GM18502 (cell line): ENCODE measurements around the gene SLC7A10.
"Not testable (repeated sequence)": the region's sequence is repeated elsewhere in the genome, so short reads cannot be mapped to it uniquely, and the experiment has no call there.

ENCODE experiments used
- ATAC-seq: cut with Tn5 transposase; IDR thresholded peaks from one replicate; pipeline ENCODE4 v1.9.1; 2021; ENCODE audit warnings: mild to moderate bottlenecking; ENCODE audit not compliant: unreplicated experiment, poor library complexity

The SLC7A10 gene

DNA sequence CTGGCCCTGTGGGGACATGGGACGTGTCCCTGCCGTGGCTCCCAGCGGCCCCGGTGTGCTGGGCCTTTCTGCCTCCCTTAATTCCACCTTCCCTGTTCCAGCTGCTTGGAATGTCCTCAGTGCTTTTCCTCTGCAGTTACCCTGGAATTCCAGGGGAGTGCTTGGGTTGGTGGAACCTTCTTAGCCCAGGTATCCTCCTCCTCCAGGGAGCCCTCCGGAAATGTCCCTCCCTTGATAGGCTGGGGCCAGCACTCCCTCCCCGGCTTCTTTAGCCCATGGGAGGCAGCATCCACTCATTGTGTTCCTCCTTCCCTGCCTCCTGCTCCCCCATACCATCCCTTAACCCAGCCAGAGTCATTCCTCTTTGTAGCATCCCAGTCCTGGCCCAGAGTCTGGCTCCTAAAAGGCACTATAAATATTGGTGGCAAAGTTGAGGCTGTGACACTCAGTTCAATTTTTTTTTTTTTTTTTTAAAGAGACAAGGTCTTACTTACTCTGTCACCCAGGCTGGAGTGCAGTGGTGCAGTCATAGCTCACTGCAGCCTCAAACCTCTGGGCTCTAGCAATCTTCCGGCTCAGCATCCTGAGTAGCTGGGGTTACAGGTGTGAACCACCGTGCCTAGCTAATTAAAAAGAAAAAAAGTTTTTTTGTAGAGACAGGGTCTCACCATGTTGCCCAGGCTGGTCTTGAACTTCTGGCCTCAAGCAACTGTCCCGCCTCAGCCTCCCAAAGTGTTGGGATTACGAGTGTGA, 13.7 kb upstream of the SLC7A10 start:
- no peak for ATAC-seq

DNA sequence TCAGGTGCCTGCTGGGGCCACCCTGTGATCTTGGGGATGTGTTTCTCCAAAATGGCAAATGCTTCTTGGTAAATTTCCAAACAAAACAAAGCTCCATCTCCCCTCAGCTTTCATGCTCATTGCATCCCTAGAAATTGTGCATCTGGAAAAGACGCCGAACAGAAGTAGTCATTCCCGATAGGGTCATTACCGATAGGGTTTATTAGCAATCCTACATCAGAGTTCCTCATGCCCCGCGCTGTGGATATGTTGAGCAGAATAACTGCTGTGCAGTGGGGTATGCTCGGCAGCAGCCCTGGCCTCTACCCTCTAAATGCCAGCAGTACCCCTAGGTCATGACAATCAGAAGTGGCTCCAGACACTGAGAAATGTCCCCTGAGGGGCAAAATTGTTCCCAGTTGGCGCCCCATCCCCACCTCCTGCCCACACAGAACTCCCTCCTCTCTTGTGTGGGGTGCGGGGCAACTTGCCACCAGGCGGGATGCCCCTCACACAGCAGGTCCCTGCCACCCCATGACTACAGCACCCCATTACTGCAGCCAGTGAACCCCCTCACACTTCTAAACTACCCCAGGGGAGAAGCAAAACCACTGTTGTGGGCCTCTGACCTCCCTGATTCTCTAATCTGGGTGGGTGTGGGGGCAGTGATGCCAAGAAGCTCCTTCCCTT, 13.0 kb upstream of the SLC7A10 start:
- ATAC-seq: no peak

DNA sequence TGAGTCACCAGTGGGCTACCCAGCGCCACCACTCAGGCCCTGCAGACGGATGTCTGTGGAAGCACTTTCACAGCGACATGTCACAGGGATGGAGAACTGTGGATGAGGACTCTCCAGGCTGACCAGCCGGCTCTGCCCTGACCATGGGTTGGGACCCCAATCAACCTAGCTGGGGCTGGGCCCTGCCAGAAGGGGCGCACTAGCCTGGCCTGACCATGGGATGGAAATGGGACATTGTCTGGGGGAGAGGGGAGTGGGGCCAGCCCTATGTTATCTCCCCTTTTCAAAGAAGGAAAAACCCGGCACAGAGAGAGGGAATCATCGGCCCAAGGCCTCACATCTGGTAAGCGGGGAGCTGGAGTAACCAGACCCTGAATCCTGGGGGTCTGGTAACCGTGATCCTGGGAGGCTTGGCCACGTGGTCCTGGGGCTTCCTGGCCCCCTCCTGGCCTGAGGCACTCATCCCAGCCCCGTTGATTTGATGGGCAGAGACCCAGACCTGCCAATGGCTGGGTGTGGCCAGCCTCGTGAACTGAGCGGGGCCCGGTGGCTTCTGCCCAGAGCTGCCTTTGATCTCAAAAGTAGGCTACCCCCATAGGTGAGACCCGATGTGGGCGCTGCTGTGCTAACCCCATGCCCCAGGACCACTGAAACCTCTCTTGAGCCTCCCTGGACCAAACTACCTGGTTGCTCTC, 11.2 kb upstream of the SLC7A10 start:
- no peak for ATAC-seq

DNA sequence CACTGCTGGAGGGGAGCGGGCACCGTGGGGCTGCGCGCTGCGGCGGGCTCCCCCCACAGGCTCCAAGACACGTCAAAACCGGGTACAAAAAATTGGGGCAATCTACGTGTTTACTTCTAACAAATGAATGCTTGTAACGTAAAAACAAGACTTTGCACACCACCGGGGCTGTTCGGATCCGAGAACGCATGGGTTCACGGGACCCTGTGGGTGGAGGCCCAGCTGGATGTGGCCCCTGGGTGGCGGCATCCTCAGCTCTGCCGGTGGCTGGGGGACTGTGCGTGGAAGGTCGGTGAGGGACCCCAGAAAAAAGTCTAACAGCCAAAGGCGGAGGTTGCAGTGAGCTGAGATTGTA, 10.3 kb upstream of the SLC7A10 start:
- ATAC-seq: no peak

DNA sequence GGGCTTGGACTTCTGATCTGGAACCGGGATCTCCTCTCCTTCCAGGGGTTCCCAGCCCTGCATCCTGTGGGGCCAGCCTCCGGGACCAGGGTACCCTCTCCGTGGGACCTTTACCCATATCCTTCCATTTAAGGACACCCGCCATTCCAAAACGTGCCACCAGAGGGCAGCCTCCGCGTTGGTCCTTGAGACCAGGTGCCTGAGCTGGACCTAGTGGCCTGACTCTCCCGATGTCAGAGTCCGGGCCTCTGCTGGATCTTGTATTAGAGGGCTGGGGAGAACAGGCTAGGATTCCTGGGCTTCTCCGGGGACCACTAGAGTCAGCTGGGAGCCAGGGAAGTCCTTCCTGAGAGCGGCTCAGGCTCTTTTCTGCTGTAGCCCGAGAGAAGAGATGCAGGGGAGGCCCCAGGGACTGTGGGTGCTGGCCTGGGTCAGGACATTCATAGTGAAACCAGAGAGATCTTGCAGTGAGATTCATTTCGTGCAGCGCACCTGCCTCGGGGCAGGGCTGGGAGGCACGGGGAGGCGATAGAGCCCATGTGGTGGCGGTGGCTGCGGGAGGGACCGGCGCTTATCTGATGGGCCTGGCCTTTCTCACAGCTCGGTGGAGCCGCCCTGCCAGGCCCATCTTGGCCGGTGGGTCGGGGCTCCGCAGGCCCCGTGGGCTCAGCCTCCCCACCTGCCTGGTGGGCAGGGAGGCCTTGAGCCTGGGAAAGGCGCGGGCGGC, 9.8 kb upstream of the SLC7A10 start:
- peak; percentile 97 for ATAC-seq

DNA sequence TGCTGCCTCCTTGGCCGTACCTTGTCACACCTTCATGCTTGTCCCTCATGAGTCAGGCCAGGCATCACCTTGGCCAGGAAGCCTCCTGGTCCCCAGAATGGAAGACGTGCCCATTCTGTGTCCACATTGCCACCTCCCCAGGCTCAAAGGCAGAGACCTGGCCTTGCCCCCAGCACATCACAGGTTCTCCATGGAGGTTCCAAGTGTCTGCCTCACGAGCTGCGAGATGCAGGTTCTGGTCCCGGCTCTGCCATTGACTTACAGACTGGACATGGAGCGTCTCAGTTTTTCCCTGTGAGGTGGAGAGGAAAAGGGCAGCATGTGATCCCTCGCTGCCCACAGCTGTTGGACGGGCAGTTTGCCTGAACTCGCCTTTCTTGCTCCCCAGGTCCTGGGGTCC, 9.1 kb upstream of the SLC7A10 start:
- no peak for ATAC-seq

DNA sequence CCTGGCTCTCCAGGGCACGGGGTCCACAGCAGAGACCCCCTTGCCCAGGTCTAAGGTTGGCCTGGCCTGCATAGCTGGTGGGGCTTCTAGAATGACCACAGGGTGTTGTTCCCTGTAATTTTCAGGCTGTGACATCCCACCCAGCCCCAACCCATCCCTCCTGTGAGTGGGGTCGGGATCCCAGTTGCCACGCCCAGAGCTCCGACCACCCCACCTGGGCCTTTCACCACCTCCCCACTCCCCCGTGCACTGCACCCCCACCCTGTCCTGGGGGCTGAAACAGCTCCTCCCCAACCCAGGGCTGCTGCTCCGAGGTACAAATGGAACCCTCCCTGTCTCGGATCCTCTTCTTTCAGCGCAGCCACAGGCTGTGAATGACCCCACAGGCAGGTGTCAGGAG, 8.4 kb upstream of the SLC7A10 start:
- no peak for ATAC-seq

DNA sequence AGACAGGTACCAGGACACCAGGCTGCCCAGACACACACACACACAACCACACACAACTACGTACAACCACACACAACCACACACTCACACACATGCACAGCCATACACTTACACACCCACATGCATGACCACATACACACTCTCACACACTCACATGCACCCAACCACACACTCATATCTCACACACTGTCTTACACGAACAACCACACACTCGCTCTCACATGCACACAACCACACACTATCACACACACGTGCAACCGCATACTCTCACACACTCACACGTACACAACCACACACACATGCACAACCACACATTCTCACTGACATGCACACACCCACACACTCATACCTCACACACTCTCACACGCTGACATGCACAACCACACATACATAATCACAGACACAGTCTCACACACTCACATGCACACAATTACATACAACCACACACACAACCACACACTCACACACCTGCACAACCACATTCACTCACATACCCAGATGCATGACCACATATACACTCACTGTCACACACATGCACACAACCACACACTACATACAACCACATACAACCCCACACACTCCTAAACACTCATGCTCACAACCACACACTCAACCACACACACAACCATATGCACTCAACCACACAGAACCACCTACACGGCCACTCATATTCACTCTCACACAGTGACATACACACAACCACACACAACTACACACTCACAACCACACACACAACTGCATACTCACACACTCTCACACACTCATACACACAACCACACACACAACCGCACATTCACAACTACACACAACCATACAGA, 7.6 kb upstream of the SLC7A10 start:
- ATAC-seq: no peak

DNA sequence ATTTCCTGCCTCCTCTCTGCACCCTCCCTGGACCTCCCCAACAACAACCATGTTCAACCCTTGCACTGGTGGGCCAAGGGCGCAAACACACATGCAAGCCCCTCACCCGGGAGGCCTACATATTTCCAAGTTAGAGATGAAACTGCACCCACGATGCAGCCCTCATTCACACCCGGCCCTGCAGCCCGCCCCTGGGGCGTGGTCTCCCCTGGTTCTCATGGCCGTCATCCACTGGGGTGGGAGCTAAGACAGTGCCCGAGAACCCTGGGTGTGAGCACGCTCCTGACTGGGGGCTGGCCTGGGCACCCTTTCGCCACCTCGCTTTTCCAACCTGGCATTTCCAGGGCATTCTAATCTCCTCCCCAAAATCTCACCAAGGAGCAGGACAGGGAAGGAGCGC, 7.0 kb upstream of the SLC7A10 start:
- ATAC-seq: no peak

DNA sequence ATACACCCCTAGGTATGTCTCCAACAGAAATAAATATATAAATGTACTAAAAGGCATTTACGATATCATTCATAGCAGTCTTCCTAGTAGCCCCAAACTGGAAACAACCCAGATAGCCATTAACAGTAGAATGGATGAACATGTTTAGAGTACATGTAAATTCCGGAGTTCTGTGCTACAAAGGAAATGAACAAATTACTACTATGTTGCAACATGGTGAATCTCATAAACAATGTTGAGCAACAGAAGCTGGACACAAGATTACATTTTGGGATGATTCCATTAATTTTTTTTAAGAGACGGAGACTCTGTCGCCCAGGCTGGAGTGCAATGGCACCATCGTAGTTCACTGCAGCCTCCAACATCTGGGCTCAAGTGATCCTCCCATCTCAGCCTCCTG, 5.9 kb upstream of the SLC7A10 start:
- no peak for ATAC-seq

DNA sequence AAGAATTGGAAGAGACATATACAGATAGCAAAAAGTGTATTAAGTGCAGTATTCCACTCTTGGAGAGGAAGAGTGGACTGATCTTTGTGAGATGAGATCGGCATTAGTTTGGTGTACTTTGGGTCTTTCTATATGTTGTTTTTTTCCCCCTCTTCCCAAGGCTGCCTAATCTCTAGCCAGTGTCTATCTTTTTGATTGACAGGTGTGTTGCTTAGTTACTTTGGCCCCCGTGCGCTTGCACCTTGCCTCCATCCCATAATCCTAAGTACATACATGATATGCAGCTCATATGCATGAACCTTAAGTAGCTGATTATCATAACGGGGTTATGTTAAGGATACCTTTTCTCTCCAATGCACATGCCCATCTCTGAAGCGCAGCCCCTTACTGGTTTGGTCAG, 4.3 kb upstream of the SLC7A10 start:
- ATAC-seq: no peak

DNA sequence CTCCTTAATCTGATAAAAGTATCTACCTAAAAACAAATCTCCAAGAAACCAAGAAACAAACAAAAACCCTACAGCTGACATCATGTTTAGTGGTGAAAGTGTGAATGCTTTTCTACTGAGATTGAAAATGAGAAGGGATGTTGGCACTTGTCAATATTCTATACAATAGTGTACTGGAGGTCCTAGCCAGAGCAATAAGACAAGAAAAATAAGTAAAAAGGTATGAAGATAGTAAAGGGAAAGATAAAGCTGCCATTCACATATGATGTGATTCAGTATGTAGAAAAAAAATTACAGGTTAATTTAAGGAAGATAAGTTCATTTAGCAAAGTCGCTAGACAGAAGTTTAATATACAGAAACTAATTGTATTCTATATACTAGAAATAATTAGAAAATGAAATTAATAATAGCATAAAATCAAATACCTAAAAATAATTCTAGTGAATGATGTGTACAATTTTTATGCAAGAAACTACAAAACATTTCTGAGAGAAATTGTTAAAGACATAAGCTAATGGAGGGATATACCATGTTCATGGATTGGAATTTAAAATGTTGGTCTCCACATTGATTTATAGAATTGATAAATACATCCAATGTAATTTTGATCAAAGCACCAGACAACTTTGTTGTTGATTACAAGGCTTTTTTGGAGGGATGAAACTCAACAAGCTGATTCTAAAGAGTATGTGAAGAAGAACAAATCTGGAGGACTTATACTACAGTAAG, 2.4 kb upstream of the SLC7A10 start:
- ATAC-seq: no peak

DNA sequence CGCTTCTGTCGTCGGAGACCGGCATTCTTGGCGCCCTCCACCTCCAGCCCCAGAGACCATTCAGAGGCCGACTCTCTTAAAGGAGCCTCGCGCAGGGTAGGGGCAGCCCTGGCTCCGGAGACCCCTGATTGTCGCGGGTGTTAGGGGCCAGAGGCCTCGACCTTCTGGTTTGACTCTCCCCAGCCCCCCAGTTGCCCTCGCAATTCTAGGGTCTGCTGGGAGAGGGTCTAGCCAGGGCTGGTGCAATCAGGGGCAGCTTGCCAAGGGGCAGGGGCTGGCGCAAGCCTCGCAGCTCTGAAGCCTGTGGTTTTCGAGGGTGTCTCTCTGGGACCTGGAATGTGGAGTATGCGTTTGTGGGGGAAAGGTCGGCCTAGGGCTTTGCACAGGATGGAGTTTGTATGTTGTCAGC, 1.6 kb upstream of the SLC7A10 start:
- ATAC-seq: no peak

DNA sequence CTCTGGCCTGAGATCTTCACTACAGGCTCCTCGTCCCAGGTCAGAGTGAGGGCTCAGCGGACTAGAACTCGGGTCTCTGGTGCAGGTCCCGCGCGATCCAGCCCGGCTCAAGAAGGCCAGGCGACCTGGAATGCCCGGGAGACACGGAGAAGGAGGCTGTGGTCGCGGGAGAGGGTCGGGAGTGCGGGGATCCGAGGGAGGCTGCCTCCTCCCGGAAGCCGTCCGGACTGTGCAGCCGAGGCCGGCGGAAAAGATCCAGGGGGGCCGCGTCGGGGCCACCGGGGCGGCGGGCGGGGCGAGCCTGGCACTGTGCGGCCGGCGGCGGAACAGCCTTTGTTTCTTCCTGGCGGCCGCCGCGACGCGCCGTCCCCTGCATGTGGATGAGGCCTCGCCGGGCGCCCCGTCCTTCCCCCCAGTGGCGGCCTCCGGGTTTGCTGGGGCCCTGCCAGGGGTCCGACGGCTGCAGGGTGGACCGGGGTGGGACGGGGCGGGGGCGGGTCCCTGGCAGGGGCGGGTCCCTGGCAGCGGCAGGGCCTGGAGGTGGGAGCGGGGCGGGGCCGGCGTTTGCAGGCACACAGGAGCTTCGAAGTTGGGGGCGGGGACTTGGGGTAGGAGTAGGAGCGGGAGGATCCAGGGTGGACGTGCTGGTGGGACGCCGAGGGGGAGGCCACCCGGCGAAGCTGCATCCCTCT, 1.0 kb upstream of the SLC7A10 start:
- ATAC-seq: no peak

DNA sequence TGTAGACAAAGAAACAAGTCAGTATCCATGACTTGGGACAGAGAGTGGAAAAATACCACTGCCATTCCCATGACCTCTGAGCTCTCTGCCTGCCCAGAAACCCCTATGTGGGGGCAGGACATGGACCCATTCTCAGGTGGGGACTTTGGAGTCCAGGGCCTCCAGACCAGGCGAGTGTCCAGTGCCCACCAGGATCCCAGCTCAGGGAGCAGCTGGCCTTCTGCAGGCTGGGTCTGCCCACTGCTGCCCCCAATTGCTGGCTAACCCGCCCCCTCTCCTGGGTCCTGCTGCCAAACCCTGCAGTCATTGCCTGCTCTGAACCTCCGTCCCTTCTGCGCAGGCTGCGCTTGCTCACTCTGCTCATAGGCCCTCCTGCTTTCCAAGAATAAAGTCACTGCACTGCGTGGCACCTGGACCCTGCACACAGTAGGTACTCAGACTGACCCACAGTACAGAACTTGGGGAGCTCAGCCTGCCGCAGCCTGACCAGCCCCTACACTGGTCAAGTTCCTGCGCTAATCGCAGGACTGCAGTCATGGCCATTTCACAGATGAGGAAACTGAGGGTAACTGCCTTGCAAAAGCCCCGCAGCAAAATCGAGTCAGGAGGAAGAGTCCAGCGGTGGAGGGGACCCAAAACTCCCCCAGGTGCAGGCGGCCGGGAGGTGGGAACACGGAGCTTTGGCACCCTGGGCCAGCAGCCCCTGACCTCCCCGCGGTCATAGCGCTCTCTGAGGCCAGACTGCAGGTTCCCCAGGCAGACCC, 774 bp downstream of the SLC7A10 start:
- ATAC-seq: no peak

DNA sequence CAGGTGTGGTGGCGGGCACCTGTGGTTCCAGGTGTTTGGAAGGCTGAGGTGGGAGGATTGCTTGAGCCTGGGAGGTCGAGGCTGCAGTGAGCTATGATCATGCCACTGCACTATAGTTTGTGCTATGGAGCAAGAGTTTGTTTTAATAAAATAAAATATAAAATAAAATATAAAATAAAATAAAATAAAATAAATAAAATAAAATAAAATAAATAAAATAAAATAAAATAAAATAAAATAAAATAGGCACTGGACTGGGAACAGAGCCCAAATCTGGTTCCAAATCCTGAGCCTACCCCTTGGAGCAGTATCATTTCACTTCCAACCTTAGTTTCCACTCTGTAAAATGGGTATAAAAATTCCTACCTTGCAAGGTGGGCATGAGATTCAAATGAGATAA, 3.4 kb downstream of the SLC7A10 start:
- ATAC-seq: not testable (repeated sequence)

DNA sequence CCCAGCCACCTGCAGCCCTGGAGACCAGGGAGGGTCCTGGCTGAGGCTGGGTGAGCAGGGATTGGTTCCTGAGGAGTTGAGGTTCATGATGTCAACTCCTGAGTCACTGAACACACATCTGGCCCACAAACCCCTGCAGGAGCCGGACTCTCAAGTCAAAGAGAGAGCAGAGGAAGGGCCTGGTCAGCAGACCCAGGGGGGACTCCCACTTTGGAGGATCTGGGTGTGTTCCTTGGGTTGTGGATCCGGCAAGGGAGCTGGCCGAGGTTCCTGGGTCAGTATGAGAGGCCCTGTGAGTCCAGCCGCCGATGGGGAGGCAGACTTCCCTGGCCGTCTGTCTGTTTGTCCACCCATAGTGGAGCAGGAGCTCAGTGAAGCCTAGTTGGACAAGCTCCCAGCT, 4.0 kb downstream of the SLC7A10 start:
- no peak for ATAC-seq

DNA sequence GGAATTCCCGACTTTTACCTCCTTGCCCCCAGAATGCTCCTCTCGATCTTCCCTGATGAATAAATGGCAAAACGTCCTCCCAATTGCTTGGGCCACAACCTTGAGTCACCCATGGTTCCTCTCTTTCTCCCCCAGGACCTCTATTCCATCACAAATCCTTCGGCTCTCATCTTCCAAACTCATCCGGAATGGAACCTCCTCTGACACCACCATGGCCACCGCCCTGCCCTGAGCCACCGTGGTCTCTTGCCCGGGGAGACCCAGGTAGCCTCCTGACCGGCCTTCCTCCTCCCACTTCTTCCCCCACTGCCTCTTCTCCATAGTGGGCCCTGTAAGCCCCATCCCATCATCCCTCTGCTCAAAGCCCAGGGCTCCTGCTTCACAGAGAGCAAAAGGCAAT, 4.9 kb downstream of the SLC7A10 start:
- ATAC-seq: no peak
